Caco-2 (cell line): ENCODE measurements around the gene EVX2. TPM values are rescaled to one million over a fixed set of nuclear protein-coding genes. Genes with fewer than 3 reads are reported as not detected.

Experiments used
- BruUV-seq: library from RNA; stranded (reverse); fragments of 400-500 nt; replicated peaks from 2 replicates; lab custom pipeline; 2021; lab: Mats Ljungman, UMichigan
- CTCF ChIA-PET: fragments of 300-600 bp; sonication (Branson Sonifier 250); formaldehyde crosslinking; loops from one replicate; lab custom pipeline; 2022; ENCODE audit warnings: antibody characterized with exemption; lab: Charles Lee
- POLR2A ChIA-PET: fragments of 300-600 bp; sonication (Branson Sonifier 250); formaldehyde crosslinking; loops from one replicate; lab custom pipeline; 2022; ENCODE audit warnings: antibody characterized with exemption; lab: Charles Lee
- DNase-seq, 2 experiments: peaks; one replicate each; pipeline versions ENCODE4 v3.0.0 to v3.0.0-alpha.2; 2020 to 2022
- H3K27me3 ChIP-seq: replicated peaks from 2 replicates; pipeline ENCODE4 v1.6.0; 2011; ENCODE audit warnings: low read length; ENCODE audit not compliant: control insufficient read depth, insufficient read depth
- H3K36me3 ChIP-seq: 2 replicates; pipeline ENCODE4 v1.5.1; 2011; ENCODE audit warnings: low read length; ENCODE audit not compliant: control insufficient read depth, insufficient read depth
- H3K4me1 ChIP-seq: fragments of 250-450 bp; sonication (Bioruptor Pico); 2 replicates; pipeline ENCODE4 v1.5.1; 2020; ENCODE audit warnings: mild to moderate bottlenecking
- H3K4me3 ChIP-seq: 2 replicates; pipeline ENCODE4 v1.5.1; 2011; ENCODE audit warnings: low read depth, mild to moderate bottlenecking, control low read depth, low read length
- H3K9me3 ChIP-seq: fragments of 250-450 bp; sonication (Bioruptor Pico); 2 replicates; pipeline ENCODE4 v1.5.1; 2020; ENCODE audit warnings: mild to moderate bottlenecking, moderate library complexity
- H3K27ac Mint-ChIP-seq: one replicate; pipeline ENCODE4 v1.8.0; 2022; ENCODE audit warnings: mixed read lengths; ENCODE audit not compliant: unreplicated experiment
- H3K27me3 Mint-ChIP-seq: one replicate; pipeline ENCODE4 v1.8.0; 2022; ENCODE audit warnings: mixed read lengths; ENCODE audit not compliant: insufficient read depth, unreplicated experiment
- H3K36me3 Mint-ChIP-seq: one replicate; pipeline ENCODE4 v1.8.0; 2022; ENCODE audit warnings: mild to moderate bottlenecking, mixed read lengths; ENCODE audit not compliant: insufficient read depth, unreplicated experiment
- H3K4me1 Mint-ChIP-seq: one replicate; pipeline ENCODE4 v1.8.0; 2022; ENCODE audit warnings: low read depth, mixed read lengths; ENCODE audit not compliant: unreplicated experiment
- H3K4me3 Mint-ChIP-seq: one replicate; pipeline ENCODE4 v1.8.0; 2022; ENCODE audit warnings: mild to moderate bottlenecking, moderate library complexity, mixed read lengths; ENCODE audit not compliant: unreplicated experiment
- H3K9me3 Mint-ChIP-seq: one replicate; pipeline ENCODE4 v1.8.0; 2022; ENCODE audit warnings: mixed read lengths; ENCODE audit not compliant: unreplicated experiment
- CTCF ChIP-seq, 2 experiments: fragments of 200-600 bp in 1 of 2; IDR thresholded peaks; 1 replicate in 1 of 2; 2 replicates in 1 of 2; pipeline versions ENCODE4 v1.5.1 to v1.8.0; 2011 to 2022; ENCODE audit warnings: antibody characterized with exemption in 1 of 2, control low read depth in 1 of 2, inconsistent platforms in 1 of 2, low read depth in 1 of 2, low read length in 1 of 2, mild to moderate bottlenecking in 1 of 2, moderate library complexity in 1 of 2; ENCODE audit not compliant: insufficient read depth in 1 of 2, severe bottlenecking in 1 of 2, unreplicated experiment in 1 of 2
- intact Hi-C: fragments of 100-400 bp; cut with micrococcal nuclease; formaldehyde crosslinking; loops from one replicate; pipeline ENCODE4 v1.10.0; 2022; ENCODE audit not compliant: unreplicated experiment
- total RNA-seq: library from RNA; stranded (reverse); gene quantifications from 2 replicates; pipeline ENCODE4 v1.2.3, GENCODE V29; 2022

EVX2 gene
- total RNA-seq, 1 experiment from 2014 or later, result not detected

- Mint-ChIP-seq H3K9me3 (no peaks in the 10 kb centered on the region), H3K27me3 (peaks cover 56% of the 10 kb centered on the region), H3K4me1 (peaks cover 15% of the 10 kb centered on the region), H3K36me3 (peaks cover 5% of the 10 kb centered on the region), H3K4me3 (peak overlapping the region; percentile 85), H3K27ac (no peak overlapping the region)
- POLR2A ChIA-PET, result no interaction called here
- CTCF ChIA-PET, result interaction anchor here (0.7 to 1.3 kb wide), 6 partner anchors 16 to 715 kb away, joined by 3 to 6 read pairs (median 3); no protein-coding TSS in a partner anchor
- BruUV-seq, result no TSS peak
- peak overlapping the region; percentile 33 for H3K4me3 ChIP-seq
- peaks cover 15% of the 10 kb centered on the region for H3K9me3 ChIP-seq
- peak; percentile 77 to 84 for DNase-seq
- no peaks in the 10 kb centered on the region for H3K36me3 ChIP-seq
- peak; percentile 78 to 97 for TF ChIP-seq CTCF (IDR thresholded peaks at IDR 0.05; ENCODE audit: insufficient read depth in 1 of 2, low read depth in 1 of 2, low read length in 1 of 2, severe bottlenecking in 1 of 2, unreplicated experiment in 1 of 2)
- intact Hi-C loops, result loop anchor here (1.0 to 10.0 kb wide), 4 partner anchors 77 to 390 kb away; partner anchors contain the start of gene LNPK
- peaks cover 3% of the 10 kb centered on the region; the same call in 1 of the 2 replicates for H3K4me1 ChIP-seq
- H3K27me3 ChIP-seq, result peaks cover 12% of the 10 kb centered on the region
Observed at GRCh38 chr2:176079831-176080539, 3.8 kb downstream of the EVX2 start.

DNA sequence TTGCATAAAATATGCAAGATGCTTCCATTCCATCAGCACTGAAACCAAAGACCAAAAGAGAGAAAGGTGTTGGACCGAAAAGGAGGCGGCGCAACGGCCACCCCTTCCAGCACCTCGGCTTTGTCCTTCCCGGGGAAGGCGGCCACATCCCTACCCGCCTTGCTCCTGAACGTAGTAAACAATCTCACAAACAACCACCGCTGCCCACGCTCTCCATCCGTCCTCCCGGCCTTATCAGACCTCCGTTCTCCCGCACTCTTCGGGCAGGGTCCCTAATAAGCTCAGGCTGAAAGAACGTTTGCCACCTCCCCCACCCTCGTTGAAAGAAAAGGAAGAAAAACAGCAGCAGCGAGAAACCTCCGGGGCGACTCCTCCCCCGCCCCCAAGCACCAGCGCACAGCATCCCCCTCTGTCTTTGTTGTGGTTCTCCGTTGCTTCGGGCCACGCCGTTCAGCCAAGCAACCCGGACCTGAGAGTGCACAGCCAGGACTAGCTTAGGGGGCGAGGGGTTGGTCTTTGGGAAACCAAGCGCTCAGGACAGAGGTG, 4.4 kb downstream of the EVX2 start:
- DNase-seq, result no peak
- ChIA-PET POLR2A (no interaction called here), CTCF (interaction anchor here (0.7 to 1.3 kb wide), 3 partner anchors 17 to 468 kb away, joined by 3 to 6 read pairs (median 4); no protein-coding TSS in a partner anchor)
- peaks cover 15% of the 10 kb centered on the region for H3K9me3 ChIP-seq
- Mint-ChIP-seq H3K36me3 (peaks cover 5% of the 10 kb centered on the region), H3K4me3 (peak overlapping the region; percentile 85), H3K9me3 (no peaks in the 10 kb centered on the region), H3K4me1 (peaks cover 9% of the 10 kb centered on the region), H3K27ac (no peak overlapping the region), H3K27me3 (peaks cover 54% of the 10 kb centered on the region)
- no peak for TF ChIP-seq CTCF (IDR thresholded peaks at IDR 0.05; ENCODE audit: insufficient read depth in 1 of 2, low read depth in 1 of 2, low read length in 1 of 2, severe bottlenecking in 1 of 2, unreplicated experiment in 1 of 2)
- no peaks in the 10 kb centered on the region for H3K36me3 ChIP-seq
- H3K4me1 ChIP-seq, result peaks cover 3% of the 10 kb centered on the region; the same call in 1 of the 2 replicates
- BruUV-seq, result no TSS peak
- H3K27me3 ChIP-seq, result peaks cover 8% of the 10 kb centered on the region
- peak overlapping the region; percentile 33 for H3K4me3 ChIP-seq
- intact Hi-C loops, result no loop called here

DNA sequence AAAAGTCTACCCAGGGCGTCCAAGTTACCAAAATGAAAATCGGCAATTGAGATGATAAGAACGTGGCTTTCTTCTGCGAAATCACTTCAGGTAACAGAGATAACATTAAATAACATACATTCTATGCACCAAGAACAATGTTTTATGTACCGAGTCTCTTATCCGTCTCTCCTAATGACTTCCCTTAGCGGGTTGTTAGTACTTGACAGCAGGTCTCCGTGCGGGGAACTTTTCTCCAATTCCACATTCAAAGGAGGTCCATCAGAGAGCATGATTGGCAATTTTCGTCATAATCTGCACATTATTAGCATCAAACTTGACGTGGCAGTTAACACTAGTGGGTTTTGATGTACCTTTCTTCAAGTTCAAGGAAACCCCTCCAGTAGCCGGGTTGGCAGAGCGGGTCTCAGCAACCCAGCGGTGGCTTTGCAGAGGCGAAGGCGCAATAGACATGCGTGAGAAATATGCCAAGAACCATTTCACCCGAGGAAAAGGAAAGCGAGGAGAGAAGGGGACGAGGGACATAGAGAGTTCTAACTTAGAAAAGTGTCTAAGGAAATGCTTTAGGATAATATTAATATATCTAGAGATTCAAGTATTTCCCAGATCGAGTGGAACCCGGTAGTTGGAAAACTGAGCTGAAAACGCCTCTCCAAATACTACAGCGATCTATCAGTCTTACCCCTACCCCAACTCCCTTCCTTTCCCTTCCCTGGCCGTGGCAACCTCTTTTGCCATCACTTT, 5.0 kb downstream of the EVX2 start:
- no TSS peak for BruUV-seq
- peaks cover 3% of the 10 kb centered on the region; the same call in 1 of the 2 replicates for H3K4me1 ChIP-seq
- H3K36me3 Mint-ChIP-seq, result peaks cover 3% of the 10 kb centered on the region
- peaks cover 7% of the 10 kb centered on the region for H3K4me1 Mint-ChIP-seq
- H3K27me3 Mint-ChIP-seq, result peaks cover 48% of the 10 kb centered on the region
- intact Hi-C loops, result no loop called here
- peaks cover 8% of the 10 kb centered on the region for H3K27me3 ChIP-seq
- peak overlapping the region; percentile 85 for H3K4me3 Mint-ChIP-seq
- H3K36me3 ChIP-seq, result no peaks in the 10 kb centered on the region
- H3K27ac Mint-ChIP-seq, result no peak overlapping the region
- CTCF ChIA-PET, result interaction anchor here (1.0 to 1.3 kb wide), 2 partner anchors 17 to 389 kb away, joined by 3 to 6 read pairs; no protein-coding TSS in a partner anchor
- no peak overlapping the region for H3K4me3 ChIP-seq
- peaks cover 15% of the 10 kb centered on the region for H3K9me3 ChIP-seq
- H3K9me3 Mint-ChIP-seq, result no peaks in the 10 kb centered on the region
- DNase-seq, result no peak
- no peak for TF ChIP-seq CTCF (IDR thresholded peaks at IDR 0.05; ENCODE audit: insufficient read depth in 1 of 2, low read depth in 1 of 2, low read length in 1 of 2, severe bottlenecking in 1 of 2, unreplicated experiment in 1 of 2)
- POLR2A ChIA-PET, result no interaction called here
